HUES6 (cell line): ENCODE data around the gene KLRF2.

ENCODE experiments used
- H3K27ac ChIP-seq: 2 replicates; pipeline ENCODE4 v1.7.0; 2013; ENCODE audit warnings: low read depth, mild to moderate bottlenecking, low read length, inconsistent platforms
- H3K27me3 ChIP-seq: 2 replicates; pipeline ENCODE4 v1.6.1; 2013; ENCODE audit warnings: low read length; ENCODE audit not compliant: control insufficient read depth, insufficient read depth
- H3K36me3 ChIP-seq: 2 replicates; pipeline ENCODE4 v1.6.1; 2013; ENCODE audit warnings: low read length; ENCODE audit not compliant: control insufficient read depth, insufficient read depth
- H3K4me1 ChIP-seq: 2 replicates; pipeline ENCODE4 v1.6.1; 2013; ENCODE audit warnings: low read length; ENCODE audit not compliant: control insufficient read depth, insufficient read depth
- H3K4me3 ChIP-seq: 2 replicates; pipeline ENCODE4 v1.5.1; 2013; ENCODE audit warnings: low read depth, low read length
- H3K9ac ChIP-seq: one replicate; pipeline ENCODE4 v1.6.1; 2013; ENCODE audit warnings: mild to moderate bottlenecking, low read length
- H3K9me3 ChIP-seq: 2 replicates; pipeline ENCODE4 v1.6.1; 2013; ENCODE audit warnings: low read depth, low read length; ENCODE audit not compliant: control insufficient read depth, insufficient read depth

The KLRF2 gene

DNA sequence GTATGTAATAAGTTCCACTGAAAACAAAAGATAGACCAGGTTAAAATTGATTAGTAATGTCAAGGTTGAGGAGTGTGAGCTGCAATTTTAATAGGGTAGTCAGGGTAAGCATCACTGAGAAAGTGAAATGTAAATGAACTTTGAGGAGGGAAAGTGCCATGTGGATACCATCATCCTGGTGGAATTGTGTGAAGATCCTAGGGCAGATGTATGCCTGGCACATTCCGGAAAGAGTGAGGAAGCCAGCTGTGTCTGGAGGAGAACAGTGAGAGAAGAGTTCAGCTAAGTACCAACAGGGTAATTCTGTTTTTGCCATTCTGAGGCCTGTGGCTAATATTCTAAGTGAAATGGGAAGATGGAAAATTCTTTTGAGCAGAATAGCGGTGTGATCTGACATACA is 53.7 kb downstream of the KLRF2 start:
- no peak overlapping the region for H3K4me3 ChIP-seq
- no peaks in the 10 kb centered on the region for H3K9me3 ChIP-seq
- no peak overlapping the region for H3K9ac ChIP-seq
- no peaks in the 10 kb centered on the region for H3K4me1 ChIP-seq
- no peaks in the 10 kb centered on the region for H3K36me3 ChIP-seq
- H3K27me3 ChIP-seq = no peaks in the 10 kb centered on the region
- H3K27ac ChIP-seq = no peak overlapping the region

DNA sequence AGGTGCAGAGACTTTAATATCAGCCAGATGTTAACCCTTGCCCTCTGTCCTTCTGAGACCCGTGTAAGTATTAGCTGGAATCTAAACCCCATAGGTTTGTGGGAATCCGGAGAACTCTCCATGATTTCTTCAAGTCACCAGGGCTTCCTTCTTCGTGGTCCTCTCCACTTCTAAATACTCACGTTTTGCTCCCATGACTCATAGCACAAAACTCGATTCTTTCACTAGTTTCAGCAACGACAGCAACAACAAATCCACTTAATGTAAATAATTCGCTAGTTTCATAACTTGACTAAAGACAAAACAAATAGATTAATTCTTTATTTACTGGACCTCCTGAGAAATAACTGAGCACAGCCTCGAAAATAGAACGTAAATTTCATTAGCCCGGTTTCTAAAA is 55.3 kb downstream of the KLRF2 start:
- no peak overlapping the region for H3K9ac ChIP-seq
- no peaks in the 10 kb centered on the region for H3K9me3 ChIP-seq
- no peaks in the 10 kb centered on the region for H3K36me3 ChIP-seq
- no peaks in the 10 kb centered on the region for H3K4me1 ChIP-seq
- no peak overlapping the region for H3K4me3 ChIP-seq
- H3K27ac ChIP-seq = no peak overlapping the region
- H3K27me3 ChIP-seq = no peaks in the 10 kb centered on the region

DNA sequence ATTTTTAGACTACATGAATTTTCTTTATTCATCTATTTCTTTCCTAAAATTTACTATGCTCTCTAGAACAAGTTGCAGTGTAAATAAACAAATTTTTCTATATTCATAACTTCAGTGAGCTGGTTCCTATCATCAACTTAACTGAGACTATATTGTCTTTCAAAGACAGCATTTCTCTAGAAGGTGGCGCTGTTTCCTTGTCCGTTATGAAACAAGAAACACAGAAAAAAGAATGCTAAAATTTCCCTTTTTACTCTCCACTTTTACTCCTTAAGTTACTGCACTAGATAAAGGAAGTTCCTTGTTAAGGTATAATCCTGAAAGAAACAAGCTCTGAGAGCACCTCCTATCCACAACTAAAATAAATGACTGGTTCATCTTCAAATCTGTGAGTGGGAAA is 59.1 kb downstream of the KLRF2 start:
- Histone ChIP-seq H3K27ac (no peak overlapping the region), H3K9me3 (no peaks in the 10 kb centered on the region), H3K36me3 (no peaks in the 10 kb centered on the region), H3K9ac (no peak overlapping the region), H3K27me3 (no peaks in the 10 kb centered on the region), H3K4me1 (no peaks in the 10 kb centered on the region), H3K4me3 (no peak overlapping the region)

DNA sequence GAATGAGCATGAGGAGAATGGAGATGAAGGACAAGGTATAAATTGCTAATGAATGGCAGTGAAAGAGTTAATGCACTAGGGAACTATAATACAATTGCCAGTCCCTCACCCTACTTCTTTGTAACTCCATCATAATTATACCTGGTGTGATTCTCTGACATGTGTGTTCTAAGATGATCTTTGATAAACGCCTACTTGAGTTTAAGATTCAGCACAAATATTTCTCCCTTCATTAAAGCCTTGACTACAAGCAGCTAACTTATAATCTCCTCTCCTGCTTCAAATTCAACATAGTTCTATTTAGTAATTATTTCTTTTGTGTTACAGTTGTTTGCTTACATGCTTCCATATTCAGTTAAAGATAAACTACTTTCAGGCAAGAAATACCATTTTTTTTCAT is 60.5 kb downstream of the KLRF2 start:
- Histone ChIP-seq H3K27me3 (no peaks in the 10 kb centered on the region), H3K27ac (no peak overlapping the region), H3K9me3 (peaks cover 4% of the 10 kb centered on the region), H3K9ac (no peak overlapping the region), H3K4me1 (no peaks in the 10 kb centered on the region), H3K36me3 (no peaks in the 10 kb centered on the region), H3K4me3 (no peak overlapping the region)

DNA sequence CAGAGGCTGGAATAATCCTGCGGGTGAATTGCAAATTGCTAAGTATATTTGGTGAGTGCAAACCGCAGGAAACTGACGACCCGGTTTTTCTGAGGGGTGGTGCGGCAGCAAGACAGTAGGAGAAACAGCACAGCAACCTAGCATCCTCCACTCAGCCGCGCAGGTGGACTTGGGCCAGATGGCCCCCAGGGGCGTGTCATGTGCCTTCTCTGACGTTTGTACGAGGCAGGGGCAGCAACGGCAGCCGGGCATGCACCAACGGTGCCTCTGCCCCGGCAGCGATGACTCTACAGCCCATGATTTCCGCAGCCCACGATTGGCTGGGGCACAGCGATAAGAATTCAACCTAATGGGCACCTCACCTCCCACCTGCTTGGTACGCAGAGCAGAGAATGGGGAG is 62.0 kb downstream of the KLRF2 start:
- H3K9ac ChIP-seq = no peak overlapping the region
- no peaks in the 10 kb centered on the region for H3K4me1 ChIP-seq
- H3K4me3 ChIP-seq = no peak overlapping the region
- peaks cover 4% of the 10 kb centered on the region for H3K9me3 ChIP-seq
- no peaks in the 10 kb centered on the region for H3K27me3 ChIP-seq
- H3K36me3 ChIP-seq = no peaks in the 10 kb centered on the region
- no peak overlapping the region for H3K27ac ChIP-seq

DNA sequence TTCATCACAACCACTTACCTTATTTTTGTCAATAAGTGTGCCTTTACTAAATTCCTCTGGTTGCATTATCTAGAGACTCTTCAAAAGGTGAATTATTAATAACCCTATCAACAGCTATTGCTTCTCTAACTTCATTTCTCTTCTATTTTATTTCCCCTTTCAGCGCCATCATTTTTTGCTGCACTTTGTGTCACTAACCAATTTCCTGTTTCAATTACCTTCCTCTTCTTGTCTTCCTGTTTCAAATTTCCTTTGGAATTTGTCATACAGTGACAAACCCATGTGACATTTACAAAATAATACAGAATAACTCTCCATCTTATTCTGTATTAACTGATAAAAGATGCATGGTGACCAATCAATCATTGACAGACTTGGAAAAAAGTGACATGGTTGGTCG is 63.1 kb downstream of the KLRF2 start:
- Histone ChIP-seq H3K27ac (no peak overlapping the region), H3K4me1 (no peaks in the 10 kb centered on the region), H3K27me3 (no peaks in the 10 kb centered on the region), H3K4me3 (no peak overlapping the region), H3K9me3 (peaks cover 4% of the 10 kb centered on the region), H3K9ac (no peak overlapping the region), H3K36me3 (no peaks in the 10 kb centered on the region)
